ENCODE results near the gene TOMM34.

The TOMM34 gene

DNA sequence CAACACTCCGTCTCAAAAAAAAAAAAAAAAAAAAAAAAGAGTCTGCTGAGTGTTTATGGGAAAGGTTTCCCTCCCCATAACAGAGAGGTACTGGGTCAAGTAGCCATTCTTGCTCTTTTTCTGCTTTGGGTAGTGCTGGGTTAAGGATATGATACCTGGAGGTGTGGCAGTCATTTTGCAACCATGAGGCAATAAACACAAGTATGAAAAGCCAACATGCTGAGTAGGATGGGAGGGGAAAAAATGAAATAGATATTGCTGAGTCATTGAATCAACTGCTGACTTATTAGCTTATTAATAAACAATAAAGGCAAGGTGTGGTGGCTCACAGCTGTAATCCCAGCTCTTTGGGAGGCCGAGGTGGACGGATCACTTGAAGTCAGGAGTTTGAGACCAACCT is 2.3 kb upstream of the TOMM34 start:
- no peak for DNase-seq (ENCODE audit: low spot score)

- no peak for DNase-seq (ENCODE audit: low spot score)
Observed at GRCh38 chr20:44961870-44962267, 1.7 kb upstream of the TOMM34 start.

GRCh38 chr20:44961011-44961869 is 1.0 kb upstream of the TOMM34 start:
- no peak for DNase-seq (ENCODE audit: low spot score)

DNA sequence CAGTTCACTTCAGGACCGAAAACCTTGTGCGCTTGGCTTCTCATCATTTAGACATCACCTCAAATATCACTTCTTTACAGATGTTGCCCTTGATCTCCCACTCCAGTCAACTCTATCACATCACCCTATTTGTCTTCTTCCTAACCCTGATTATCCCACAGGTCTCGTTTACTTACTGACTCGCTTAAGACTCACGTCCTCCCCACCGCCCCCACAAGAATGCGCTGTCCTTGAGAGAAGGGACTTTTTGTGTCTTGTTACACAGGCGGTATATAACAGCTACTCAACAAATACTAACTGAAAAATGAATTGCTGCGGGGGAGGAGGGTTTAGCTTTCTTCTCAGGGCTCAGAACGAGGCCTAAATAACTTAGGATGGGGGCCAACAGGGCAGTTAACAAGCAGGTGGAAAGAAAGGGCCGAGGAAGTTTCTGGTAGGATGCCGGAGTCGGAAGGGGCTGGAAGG is 527 bp downstream of the TOMM34 start:
- peak; percentile 61 for DNase-seq (ENCODE audit: low spot score)

DNA sequence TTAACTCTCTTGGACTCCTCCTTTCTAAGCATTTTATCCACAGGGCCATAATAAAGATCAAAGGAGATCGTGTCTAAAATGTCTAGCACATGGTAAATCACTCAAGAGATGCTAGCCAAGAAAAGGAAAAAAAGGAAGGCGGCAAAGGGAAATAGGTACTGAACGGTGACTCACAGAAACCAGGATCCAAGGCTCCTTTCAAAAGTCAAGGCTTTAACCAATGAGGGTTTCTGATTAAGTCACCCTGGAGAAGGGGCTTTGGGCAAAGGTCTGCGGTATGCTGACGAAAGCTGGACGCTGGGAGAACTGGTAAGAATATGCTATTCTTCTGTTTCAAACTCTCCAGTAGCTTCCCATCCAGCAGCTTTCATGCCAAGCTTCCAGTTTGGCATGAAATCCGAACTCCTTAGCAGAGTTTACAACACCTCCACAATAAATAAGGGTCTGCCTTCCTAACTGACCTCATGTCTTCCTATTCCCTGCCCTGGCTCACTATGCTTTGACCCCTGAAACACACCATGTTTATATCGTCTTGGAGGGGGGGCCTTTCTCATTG is 1.0 kb downstream of the TOMM34 start:
- DNase-seq (ENCODE audit: low spot score) = no peak

DNA sequence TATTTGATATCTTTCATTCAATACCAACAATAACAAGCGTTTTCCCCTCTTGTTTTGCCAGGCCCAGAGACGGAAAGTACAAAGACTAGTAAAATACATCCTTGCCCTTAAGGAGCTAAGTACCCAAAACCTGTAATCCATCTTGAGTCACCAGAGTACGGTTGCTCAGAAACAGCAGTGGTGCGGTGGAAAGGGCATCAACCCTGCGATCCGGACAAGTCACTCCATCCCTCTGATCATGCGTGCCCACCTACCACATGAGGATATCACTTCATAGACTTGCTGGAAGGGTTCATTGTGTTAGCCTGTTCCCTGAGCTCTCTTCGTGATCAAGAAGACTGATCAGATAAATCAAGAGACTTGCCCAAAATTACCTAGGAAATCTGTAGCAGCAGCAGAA is 1.9 kb downstream of the TOMM34 start:
- no peak for DNase-seq (ENCODE audit: low spot score)

DNA sequence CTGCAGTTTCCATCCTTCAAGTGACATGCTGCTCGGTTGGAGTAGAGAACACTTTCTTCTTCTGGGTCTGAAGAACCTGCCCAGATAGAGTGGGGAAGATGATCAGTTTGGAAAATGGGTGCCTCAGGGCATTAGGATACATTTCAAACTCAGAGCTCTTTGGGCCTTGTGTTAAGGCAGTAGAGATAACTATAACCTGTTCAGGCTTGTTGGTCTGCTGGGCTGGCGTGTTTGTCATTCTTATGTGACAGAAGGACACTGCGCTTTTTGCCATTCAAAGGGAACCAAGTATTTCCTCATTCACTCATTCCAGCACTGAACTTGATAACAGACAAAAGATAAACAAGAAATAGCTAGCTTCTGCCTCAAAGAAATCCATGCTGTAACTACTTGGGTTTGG is 3.8 kb downstream of the TOMM34 start:
- DNase-seq (ENCODE audit: low spot score) = no peak

DNA sequence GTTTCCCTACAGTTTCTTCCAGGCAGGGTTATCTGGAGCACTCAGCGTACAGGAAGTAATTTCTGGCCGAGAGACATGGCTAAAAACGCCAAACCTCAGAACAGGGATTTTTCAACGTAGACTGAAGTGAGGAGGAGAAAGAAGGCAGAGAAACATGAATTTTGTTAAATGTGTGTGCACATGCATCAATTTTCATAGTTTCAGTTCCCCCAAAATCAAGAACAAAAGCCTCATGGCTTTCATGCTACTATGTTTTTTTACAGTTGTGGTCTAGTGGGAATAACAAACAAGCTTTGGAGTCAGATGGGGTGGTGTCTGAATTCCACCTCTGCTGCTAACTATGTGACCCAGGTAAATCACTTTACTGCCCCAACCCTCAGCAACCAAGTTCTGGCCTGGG is 4.9 kb downstream of the TOMM34 start:
- no peak for DNase-seq (ENCODE audit: low spot score)

GRCh38 chr20:44954211-44954610 is 6.0 kb downstream of the TOMM34 start:
- DNase-seq (ENCODE audit: low spot score) = no peak

- no peak for DNase-seq (ENCODE audit: low spot score)
Observed at GRCh38 chr20:44952731-44953130, 7.5 kb downstream of the TOMM34 start.

DNA sequence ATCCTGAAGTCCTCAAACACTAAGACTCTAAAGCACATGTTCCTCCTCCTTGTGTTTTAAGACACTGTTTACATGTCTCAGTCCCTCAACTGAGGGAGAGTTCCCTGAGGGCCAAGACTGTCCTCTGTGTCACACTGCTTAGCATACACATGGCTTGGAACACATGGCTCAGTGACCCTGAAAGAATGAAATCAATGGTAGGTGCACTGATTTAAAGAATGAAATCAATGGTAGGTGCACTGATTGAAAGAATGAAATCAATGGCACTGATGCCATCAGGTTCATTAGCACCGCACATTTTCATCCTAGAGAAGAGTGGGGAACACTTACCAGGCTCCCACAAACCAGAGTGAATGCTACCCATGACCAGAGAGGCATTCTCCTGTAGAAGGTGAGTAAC is 9.8 kb downstream of the TOMM34 start:
- DNase-seq (ENCODE audit: low spot score) = no peak

GRCh38 chr20:44948513-44948912 is 11.7 kb downstream of the TOMM34 start:
- DNase-seq (ENCODE audit: low spot score) = no peak

DNA sequence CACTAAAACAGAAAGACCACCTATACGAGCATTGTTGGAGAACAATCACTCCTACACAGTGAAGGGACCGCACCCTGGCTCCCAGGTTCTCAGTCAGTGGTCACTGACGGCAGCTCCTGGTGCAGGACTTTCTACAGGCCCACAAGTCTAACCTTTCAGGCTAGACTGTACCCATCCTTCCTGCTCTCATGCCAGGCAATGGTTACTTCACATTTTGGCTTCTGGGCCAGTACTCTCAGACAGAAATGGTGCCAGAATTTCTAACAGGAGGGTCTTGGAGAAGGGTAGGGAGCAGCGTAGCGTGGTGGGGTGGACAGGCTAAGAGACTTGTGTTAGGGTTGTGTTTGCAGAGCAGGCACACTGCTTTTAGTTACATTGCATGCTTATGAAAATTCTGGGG is 12.1 kb downstream of the TOMM34 start:
- DNase-seq (ENCODE audit: low spot score) = no peak

- DNase-seq (ENCODE audit: low spot score) = no peak
Observed at GRCh38 chr20:44946271-44946852, 13.8 kb downstream of the TOMM34 start.

- DNase-seq (ENCODE audit: low spot score) = no peak
Observed at GRCh38 chr20:44945261-44945660, 14.9 kb downstream of the TOMM34 start.

GRCh38 chr20:44943828-44944227 is 16.4 kb downstream of the TOMM34 start:
- DNase-seq (ENCODE audit: low spot score) = no peak

DNA sequence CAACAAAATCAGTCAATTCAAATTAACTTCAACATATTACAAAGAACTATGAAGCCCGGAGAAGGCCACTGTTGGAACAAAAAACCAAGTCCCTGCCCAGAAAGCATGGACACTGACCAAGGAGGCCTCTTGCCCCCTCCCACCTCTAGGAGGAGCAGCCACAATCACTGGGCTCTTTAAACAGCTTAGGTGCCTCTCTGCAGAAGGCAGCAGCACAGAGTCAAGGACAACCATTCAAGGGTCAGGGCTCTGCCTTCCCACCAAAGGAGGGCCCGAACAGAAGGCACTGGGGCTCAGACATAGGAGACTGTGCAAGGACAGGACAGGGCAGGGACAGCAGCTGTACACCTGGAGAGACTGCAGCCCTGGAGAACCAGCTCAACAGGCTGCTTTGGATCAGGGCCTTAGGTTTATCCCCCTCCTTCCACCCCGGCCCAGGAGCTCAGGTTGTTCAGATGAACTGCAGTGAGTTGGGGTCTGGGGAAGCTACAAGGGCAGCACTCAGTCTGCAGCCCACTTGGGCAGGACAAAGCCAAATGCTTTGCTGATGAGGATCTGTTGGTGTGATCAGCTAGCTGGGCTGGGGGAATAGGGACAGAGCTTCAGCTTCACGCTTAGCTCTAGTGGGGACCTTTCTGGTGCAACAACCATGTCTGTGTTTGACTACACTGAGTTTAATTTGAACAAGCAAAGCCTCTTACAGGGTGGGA is 17.8 kb downstream of the TOMM34 start:
- no peak for DNase-seq (ENCODE audit: low spot score)

DNA sequence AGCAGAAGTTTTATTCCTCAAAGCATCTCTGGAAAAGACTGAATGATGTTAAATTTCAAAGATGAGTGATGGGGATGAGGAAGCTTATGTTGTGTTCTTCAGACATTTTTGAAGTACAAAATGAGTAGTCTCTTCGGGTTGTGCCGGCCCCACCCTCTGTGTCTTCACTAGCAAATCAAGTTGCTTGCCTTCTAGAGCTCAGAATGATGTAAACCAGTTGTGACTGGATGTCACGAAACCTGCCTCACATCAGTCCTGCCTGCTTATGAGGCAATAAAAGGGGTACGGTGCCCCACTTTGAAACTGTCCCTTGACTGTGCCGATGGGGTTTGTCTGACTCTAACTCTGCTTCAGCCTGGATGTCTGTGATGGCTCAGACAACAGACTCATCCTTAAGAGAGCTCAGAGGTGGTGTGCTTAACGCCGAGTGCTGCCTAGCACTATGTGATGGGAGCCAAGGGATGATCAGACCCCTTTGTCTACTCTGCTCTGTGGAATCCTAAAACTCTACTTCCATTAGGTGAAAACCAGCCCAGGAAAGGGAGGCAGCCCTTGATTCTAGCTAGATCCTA is 19.0 kb downstream of the TOMM34 start:
- DNase-seq (ENCODE audit: low spot score) = no peak

GRCh38 chr20:44938637-44939036 is 21.6 kb downstream of the TOMM34 start:
- no peak for DNase-seq (ENCODE audit: low spot score)

- DNase-seq (ENCODE audit: low spot score) = no peak
Observed at GRCh38 chr20:44936510-44936909, 23.7 kb downstream of the TOMM34 start.

DNA sequence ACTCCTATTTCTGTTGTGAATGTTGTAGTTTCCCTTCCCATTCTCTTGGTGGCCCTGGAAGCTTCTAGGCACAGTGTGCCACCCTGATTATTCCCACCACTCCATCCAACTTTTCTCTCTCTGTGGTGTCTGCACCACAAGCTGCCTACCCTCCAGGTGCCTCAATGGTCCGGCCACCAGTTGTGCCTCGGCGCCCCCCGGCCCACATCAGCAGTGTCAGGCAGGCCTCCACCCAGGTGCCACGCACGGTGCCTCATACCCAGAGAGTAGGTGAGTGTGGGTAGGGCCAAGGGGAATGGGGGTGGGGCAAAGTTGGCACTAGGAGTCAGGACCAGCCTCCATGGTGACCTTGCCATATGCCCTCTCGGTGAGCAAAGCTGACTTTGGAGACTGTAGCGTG is 27.3 kb downstream of the TOMM34 start:
- no peak for DNase-seq (ENCODE audit: low spot score)

- DNase-seq (ENCODE audit: low spot score) = no peak
Observed at GRCh38 chr20:44931911-44932310, 28.3 kb downstream of the TOMM34 start.
